ENCODE data around the gene IQGAP2.
"Not testable (repeated sequence)": the region's sequence is repeated elsewhere in the genome, so short reads cannot be mapped to it uniquely, and the experiment has no call there.

IQGAP2 gene

DNA sequence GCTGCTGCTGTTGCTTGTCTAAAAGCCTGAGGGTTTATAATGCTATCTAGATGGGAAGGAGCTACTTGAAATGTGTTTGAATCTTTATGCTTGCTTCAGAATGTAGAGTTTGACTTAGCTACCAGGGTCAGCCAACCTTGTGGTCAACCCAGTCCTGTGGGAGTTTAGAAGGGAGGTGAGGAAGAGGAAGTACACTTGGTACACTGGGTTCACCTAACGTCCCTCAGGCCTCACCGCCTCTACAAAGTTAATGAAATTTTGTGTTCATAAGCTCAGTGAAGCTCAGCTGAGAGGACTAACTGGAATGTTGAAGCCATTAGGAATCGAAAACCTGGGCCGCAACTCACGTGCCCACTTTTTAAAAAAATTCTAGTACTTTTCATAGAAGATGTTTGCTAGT, 10.7 kb downstream of the IQGAP2 start:
- no peak for DNase-seq (ENCODE audit: low read depth)

DNA sequence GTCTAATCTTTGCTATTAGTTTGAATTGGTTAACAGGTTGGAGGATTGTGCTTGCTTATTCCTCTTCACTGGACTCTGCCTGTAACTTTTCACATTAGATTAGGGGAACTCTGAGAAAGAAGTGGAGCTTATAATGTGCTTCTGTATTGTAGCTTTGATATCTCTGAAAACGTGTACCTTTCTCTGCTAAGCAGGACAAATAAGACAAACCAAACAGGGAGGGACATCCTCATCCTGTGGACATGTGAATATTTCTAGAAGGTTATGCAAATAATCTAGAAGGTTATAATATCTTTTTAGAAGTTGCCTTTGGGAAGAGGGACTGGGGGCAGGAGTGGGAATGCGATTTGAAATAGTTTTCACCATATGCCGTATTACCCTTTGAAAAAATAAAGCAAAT, 11.7 kb downstream of the IQGAP2 start:
- no peak for DNase-seq (ENCODE audit: low read depth)

DNA sequence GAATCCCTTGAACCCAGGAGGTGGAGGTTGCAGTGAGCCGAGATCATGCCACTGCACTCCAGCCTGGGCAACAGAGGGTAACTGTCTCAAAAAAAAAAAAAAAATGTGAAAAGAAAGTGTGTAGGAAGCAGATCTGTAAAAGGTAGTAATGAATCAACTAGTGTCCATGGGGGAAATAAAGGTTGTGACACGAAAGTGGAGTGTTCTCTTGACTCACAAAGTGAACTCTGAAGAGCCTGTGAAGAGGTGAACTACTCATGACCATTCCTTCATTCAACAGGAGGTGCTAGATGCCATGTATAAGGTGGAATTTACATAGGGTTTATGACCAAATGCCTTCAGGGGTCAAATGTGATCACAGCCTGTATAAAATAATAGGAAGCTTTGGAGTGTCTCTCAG, 12.8 kb downstream of the IQGAP2 start:
- no peak for DNase-seq (ENCODE audit: low read depth)

DNA sequence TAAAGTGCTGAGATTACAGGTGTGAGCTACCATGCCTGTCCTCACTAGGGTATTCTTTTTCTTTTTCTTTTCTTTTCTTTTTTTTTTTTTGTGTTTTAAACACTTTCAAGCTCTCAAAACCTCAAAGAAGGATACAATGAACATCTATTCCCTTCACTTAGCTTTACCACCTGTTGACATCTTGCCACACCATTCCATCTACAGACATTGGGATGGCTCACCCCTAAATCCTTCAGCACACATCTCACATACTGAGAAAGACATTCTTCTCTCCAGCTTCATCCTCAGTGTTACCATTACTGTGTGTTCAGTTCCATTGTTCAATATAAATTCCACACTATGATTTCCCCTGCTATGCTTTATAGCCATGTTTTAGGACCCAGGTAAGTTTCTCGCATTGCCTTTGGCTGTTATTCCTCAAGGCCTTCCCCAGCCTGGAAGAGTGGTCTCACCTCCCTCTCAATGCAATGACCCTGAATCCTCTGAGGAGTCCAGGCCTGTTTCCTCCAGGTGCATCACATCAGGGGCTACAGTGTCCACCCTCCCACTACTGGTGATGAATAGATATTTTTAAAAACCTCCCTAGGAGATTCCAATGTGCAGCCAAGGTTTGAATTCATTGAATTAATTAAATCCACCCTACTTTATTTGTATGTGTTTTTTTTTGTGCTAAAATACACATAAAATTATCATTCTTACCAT, 16.7 kb downstream of the IQGAP2 start:
- DNase-seq (ENCODE audit: low read depth), result no peak

DNA sequence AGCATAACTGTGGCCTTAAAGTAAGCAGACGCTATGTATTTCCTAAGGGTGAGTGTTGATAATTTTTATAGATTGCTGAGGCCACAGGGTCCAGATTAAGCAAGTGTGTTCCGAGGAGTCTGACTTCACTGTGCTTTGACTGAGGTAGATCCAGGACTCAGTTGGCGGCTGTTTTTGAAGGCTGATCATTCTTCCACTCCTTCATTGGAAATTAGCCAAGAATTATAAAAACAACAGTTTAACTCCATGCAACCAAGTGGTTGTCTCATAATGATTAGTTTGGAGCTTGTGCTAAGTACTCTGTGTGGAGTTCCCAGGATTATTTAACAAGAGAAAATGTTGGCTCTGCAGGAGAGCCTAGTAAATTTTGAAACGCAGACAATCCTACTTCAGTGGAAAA, 19.1 kb downstream of the IQGAP2 start:
- no peak for DNase-seq (ENCODE audit: low read depth)

DNA sequence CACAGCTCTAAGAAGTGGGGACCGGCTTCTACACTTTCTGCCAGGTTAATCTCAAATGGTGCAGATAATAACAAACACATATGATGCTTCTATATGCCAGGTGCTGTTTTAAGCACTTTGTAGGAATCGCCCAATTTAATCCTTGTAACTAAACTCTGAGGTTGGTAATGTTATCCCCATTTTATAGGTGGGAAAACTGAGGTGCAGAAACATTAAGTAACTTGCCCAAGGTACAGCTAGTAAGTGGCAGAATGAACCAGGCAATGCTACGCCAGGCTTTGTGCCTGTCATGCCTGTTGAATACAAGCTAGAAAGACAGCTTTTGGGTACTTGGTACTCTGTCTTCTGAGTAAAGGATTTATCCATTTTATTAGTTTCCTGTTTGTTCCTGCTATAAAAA, 19.7 kb downstream of the IQGAP2 start:
- DNase-seq (ENCODE audit: low read depth), result no peak

DNA sequence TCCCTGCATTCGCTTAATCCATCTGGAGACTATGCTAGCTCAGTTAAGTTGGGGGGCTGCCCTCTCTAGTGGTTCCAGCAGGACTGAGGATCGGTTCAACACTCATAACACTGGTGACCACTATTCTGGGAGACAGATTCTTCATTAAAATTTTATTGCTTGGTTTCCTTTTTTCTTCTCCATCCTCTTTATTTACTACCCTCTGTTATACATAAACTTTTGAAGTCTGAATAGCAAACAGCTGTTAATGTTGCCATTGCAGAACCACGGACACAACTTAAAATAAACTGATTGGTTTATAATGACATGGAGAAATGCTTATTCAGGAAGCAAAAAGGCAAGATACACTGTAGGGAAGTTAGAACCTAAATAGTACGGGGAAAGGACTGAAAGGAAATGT, 22.1 kb downstream of the IQGAP2 start:
- DNase-seq (ENCODE audit: low read depth), result no peak

DNA sequence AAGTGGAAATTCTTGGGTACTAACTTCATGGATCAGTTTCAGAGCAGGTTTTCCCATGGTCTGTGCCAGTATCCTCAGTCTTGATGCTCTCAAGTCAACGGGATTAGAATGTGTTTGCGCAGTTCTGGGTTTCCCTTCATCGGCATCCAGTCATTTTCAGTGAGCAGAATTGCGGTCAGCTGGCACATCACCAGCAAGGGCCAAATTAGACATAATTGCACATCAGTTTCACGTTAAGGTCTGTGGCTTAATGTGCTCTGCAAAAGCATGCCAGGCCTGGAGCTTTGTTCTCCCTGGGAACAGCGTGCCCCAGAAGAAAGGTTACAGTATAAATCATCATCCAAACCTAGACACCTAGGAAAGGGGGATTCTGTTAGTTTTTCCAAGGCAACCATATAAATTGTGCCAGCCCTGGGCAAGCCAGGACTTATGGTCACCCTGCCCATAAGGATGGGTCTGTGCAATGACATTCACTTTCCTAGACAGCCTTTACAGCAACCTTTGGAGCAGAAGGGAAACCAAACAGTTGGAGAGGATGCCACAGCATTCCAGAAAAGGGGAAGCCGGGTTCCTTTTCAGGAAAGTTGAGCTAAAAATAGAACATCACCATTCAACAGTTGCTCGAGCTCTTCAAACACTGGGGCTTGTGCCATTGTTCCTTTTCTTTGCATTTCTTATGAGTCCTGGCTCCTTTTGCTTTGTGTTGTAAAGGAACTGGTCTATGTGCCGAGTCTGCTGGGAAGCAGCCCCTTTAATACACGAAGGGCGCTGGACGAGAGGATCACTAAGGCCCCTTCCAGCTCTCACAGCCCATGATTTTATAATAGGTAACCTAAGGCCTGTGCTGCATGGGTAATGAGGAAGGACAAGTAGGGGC, 23.1 kb downstream of the IQGAP2 start:
- no peak for DNase-seq (ENCODE audit: low read depth)

DNA sequence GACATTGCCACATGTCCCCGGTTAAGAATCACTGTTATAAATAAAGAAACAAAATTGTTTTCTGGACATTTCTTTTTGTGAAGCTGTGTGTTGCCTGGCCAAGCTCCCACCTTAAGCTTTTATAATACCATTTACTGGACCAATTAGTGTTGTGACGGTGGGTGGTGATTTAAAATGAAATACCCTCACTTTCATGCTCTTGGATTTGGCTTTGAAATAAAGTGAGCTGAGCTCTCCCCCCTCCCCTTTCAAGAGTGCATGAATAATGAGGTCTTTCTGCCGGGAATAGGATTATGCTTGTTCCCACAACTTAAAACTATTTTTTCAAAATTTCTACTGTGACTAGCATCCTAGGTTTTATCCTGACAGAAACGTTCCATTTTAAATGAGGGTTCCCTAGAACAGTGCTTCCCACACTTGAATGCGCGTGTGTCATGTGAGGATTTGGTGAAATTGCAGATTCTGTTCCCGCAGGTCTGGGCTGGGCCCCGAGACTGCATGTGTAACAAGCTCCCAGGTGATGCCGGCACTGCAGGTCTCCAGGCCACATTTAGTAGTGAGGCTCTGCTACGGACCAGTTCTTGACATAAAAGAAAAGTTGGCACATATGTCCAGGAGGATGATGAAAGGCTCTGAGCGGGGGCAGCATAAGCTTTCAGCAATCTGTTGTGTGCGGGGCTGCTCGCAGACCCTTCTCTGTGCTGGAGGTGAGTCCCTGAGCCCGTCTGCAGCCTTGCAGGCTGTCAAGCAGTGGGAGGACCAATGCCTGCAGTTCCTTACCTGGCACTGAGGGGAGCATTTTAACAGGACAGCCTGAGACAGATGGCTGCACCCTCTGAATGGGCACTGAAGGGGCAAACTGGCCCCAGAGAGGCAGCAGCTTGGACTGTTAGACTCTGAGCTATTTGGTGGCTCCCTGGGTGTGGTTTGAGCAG, 24.4 kb downstream of the IQGAP2 start:
- DNase-seq (ENCODE audit: low read depth), result no peak

DNA sequence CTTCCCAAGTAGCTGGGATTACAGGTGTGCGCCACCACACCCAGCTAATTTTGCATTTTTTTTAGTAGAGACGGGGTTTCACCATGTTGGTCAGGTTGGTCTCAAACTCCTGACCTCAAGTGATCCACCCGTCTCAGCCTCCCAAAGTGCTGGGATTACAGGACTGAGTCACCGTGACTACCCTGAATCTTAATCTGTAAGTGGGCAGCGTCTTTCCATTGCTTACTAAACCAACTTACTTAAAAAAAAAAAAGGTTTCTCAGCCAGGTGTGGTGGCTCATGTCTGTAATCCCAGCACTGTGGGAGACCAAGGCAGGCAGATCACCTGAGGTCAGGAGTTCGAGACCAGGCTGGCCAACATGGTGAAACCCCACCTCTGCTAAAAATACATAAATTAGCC, 25.5 kb downstream of the IQGAP2 start:
- not testable (repeated sequence) for DNase-seq (ENCODE audit: low read depth)

DNA sequence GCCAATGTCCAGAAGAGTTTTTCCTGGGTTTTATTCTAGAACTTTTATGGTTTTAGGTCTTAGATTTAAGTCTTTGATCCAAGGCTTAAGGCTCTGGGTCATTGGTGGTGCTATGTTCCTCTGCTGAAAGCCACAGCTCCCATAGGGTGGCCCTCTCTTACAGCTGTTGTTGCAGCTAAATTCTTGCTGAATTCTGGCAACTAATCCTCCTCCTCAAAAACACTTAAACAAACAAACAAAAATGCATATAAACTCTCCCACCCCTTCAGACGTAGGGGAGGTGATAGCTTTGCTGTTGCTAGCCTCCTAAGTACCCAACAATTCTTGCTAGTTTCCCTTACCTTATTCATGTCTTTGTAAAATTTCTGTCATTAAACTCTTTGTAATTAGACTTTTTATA, 30.2 kb downstream of the IQGAP2 start:
- no peak for DNase-seq (ENCODE audit: low read depth)

DNA sequence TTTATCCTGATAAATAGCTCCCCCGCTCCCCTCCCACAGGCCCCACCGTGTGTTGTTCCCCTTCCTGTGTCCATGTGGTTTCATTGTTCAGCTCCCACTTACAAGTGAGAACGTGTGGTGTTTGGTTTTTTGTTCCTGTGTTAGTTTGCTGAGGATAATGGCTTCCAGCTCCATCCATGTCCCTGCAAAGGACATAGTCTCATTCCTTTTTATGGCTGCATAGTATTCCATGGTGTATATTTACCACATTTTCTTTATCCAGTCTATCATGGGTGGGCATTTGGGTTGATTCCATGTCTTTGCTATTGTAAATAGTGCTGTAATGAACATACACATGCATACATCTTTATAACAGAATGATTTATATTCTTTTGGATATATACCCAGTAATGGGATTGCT, 34.4 kb downstream of the IQGAP2 start:
- not testable (repeated sequence) for DNase-seq (ENCODE audit: low read depth)

DNA sequence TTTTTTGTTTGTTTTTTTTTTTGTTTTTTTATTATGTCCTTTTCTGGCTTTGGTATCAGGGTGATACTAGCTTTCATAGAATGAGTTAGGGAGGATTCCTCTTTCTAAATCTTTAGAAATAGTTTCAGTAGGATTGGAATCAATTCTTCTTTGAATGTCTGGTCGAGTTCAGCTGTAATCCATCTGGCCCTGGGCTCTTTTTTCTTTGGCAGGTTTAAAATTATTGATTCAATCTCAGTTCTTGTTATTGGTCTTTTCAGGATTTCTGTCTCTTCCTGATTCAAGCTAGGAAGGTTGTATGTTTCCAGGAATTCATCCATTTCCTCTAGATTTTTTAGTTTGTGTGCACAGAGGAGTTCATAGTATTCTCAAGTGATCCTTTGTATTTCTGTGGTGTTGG, 34.9 kb downstream of the IQGAP2 start:
- DNase-seq (ENCODE audit: low read depth), result no peak

DNA sequence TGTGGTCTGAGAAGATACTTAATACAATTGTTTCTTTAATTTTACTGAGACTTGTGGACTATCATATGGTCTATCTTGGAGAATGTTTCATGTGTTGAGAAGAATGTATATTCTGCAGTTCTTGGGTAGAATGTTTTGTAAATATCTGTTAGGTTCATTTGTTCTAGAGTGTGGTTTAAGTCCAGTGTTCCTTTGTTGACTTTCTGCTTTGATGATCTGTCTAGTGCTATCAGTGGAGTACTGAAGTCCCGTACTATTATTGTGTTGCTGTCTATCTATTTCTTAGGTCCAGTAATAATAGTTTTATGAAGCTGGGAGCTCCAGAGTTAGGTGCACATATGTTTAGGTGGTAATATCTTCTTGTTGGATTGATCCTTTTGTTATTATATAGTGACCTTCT, 36.1 kb downstream of the IQGAP2 start:
- no peak for DNase-seq (ENCODE audit: low read depth)

DNA sequence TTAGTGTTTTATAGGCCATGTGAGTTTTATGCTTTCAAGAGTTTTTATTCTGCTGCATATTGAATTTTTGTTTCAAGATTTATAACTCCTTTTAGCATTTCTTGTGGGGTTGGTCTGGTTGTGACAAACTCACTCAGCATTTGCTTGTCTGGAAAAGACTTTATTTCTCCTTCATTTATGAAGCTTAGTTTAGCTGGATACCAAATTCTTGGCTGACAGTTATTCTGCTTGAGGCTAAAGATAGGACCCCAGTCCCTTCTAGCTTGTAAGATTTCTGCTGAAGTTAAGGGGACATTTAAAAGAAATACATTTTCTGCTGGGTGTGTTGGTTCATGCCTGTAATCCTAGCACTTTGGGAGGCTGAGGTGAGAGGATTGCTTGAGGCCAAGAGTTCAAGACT, 36.8 kb downstream of the IQGAP2 start:
- DNase-seq (ENCODE audit: low read depth), result no peak

DNA sequence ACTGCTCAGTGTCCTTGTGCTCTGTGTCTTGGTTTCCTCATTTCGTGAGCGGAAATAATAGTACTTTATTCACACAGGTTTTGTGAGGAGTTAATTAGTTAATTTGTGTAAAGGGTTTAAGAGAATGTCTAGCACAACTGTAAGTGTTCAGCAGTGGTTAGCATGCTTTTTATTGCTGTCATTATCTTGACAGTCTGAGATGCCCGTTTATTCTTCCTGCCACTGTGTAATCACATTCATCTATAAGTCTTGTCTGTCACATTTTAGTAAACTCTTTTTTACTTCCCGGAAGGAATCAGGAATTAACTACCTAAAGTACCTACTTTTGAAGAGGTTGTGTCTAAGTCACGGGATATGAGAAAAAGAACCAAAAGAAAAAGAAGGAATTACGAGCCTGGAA, 38.0 kb downstream of the IQGAP2 start:
- DNase-seq (ENCODE audit: low read depth), result no peak

DNA sequence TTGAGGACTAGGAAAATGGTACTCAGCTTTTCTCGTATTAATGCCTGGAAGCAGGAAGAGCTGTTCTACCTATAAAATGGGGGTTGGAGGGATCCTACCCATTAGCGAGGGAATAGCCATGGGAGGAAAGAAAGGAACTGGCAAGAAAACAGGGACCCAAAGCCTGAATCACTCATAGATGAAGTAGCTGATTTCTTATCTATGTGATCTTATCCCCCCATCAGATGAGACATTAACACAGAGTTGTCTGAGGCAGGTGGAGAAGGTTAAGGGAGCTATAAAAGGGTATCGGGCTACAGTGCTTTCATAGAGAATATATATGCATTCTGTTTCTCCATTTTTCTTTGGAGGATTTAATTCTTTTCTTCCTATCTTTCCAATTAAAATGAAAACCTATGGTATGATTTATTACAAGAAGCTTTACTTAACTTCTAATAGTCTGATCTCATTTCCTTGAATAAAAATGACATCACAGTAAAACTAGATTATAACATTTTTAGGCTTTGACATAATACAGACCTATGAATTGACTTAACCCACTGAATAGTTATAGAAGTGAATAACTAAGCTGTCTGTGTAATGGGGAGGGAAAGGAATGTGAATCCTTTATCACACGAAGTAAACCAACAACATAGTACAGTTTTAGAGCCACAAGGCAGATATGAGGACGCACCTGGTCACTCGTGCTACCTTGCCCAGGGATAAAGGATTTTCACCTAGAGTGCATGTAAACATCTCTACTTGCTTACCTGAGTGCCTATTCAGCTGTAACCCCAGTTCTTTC, 39.0 kb downstream of the IQGAP2 start:
- no peak for DNase-seq (ENCODE audit: low read depth)

DNA sequence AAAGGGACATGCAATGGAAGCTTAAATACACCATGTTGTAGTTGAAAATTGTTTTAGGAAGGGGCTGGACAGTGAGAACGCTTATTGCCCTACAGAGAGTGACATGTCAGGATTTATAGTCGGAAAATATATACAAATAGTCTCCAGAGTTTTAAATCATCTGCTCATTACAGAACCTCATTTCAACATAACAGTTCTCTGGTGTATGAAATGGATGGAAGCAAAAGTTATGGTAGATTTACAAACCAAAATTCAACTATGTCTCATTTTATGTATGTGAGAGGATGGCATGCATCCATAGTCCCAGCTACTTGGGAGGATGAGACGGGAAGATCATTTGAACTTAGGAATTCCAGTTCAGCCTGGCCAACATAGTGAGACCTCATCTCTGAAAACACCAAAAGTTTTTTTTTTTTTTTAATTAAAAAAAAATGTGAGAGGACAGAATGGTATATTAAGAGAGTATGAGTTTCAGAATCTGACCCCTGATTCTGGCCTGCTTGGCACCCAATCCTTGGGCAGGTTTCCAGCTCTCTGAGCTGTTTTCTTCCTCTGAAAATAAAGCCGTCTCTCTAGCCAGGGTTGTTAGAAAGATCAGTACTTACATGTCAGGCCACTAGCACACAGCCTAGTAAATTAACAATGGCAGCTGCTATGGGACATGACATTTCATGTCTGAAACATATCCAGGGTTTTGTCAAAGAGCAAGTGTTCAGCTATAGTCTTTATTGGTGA, 40.1 kb downstream of the IQGAP2 start:
- DNase-seq (ENCODE audit: low read depth), result no peak

DNA sequence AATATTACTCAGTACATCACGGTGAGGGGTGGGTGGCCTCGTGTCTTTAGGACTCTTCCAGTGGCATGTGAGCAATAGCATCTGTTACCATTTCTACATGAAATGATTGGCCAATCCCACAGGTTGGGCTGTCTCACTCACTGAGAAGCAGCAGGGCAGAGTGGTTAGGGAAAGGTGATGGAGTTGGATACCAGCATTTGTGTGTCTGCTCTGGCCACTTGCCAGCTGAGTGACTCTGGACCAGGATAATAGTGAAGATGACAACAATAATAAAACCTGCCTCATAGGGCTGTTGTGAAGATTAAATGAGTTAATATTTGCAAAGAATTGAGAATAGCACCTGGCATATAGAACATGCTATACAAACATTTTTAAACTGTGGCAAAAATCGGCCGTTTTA, 42.0 kb downstream of the IQGAP2 start:
- DNase-seq (ENCODE audit: low read depth), result no peak

DNA sequence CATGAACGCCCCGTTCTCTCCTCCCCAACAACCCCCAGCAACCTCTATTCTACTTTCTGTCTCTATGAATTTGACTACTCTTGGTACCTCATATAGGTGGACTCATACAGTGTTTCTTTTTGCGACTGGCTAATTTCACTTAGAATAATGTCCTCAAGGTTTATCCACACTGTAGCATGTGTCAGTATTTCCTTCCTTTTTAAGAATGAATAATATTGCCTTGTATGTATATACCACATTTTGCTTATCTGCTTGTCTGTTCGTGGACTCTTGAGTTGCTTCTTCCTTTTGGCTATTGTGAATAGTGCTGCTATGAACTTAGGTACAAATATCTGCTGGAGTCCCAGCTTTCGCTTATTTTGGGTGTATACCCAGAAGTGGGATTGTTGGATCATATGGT, 42.7 kb downstream of the IQGAP2 start:
- no peak for DNase-seq (ENCODE audit: low read depth)

DNA sequence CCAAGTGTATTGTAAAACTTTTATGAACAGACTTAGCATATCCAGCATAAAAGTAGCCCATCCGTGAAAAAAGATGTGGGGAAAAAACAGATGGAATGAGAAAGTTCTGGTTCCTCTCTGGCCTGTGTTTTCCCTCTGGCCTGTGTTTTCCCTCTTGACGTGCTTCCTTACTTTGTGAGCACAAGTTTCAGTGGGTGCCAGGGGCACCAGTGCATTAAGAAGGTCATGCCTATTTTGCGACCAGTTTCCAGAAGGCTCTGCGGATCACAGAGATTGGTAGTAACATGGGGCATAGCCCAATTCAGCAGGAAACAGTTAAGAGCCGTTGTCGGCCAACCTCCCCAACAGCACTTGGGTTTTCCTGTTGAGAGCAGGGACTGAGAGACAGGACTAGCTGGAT, 43.7 kb downstream of the IQGAP2 start:
- no peak for DNase-seq (ENCODE audit: low read depth)

Measured in HS-5 (cell line).